H9 (cell line): Measurements from ENCODE around the gene ZBED1. TPM values are rescaled to one million over a fixed set of nuclear protein-coding genes. Genes with fewer than 3 reads are reported as not detected.

Source experiments
- DNase-seq: peaks from one replicate; pipeline ENCODE4 v3.0.0-alpha.2; 2017
- H2AFZ ChIP-seq: one replicate; pipeline ENCODE4 v1.6.1; 2013; ENCODE audit warnings: mild to moderate bottlenecking, low read length, control low read depth, moderate library complexity
- H2AK5ac ChIP-seq: 2 replicates; pipeline ENCODE4 v1.6.1; 2013; ENCODE audit warnings: low read length, control low read depth, mixed read lengths; ENCODE audit not compliant: insufficient read length
- H2BK120ac ChIP-seq: one replicate; pipeline ENCODE4 v1.6.1; 2013; ENCODE audit warnings: low read depth, mild to moderate bottlenecking, low read length, control low read depth, inconsistent platforms; ENCODE audit not compliant: poor library complexity, severe bottlenecking
- H2BK12ac ChIP-seq: 2 replicates; pipeline ENCODE4 v1.6.1; 2013; ENCODE audit warnings: low read length, control low read depth, mixed read lengths, low read depth; ENCODE audit not compliant: insufficient read length
- H2BK15ac ChIP-seq: 2 replicates; pipeline ENCODE4 v1.6.1; 2013; ENCODE audit warnings: low read depth, low read length, control low read depth
- H2BK20ac ChIP-seq: one replicate; pipeline ENCODE4 v1.6.1; 2013; ENCODE audit warnings: low read depth, mild to moderate bottlenecking, low read length, control low read depth, inconsistent platforms; ENCODE audit not compliant: poor library complexity, severe bottlenecking
- H2BK5ac ChIP-seq: 2 replicates; pipeline ENCODE4 v1.6.1; 2013; ENCODE audit warnings: low read length, control low read depth, mixed read lengths; ENCODE audit not compliant: insufficient read length
- H3K14ac ChIP-seq: 2 replicates; pipeline ENCODE4 v1.6.1; 2013; ENCODE audit warnings: low read length, control low read depth; ENCODE audit not compliant: insufficient read depth
- H3K18ac ChIP-seq: 2 replicates; pipeline ENCODE4 v1.6.1; 2013; ENCODE audit warnings: low read depth, mild to moderate bottlenecking, mixed read lengths, low read length, control low read depth; ENCODE audit not compliant: insufficient read length
- H3K23ac ChIP-seq: 2 replicates; pipeline ENCODE4 v1.6.1; 2013; ENCODE audit warnings: low read length, control low read depth, mixed read lengths, low read depth; ENCODE audit not compliant: insufficient read length
- H3K23me2 ChIP-seq: 2 replicates; pipeline ENCODE4 v1.6.1; 2013; ENCODE audit warnings: low read depth, mild to moderate bottlenecking, mixed read lengths, low read length, control low read depth; ENCODE audit not compliant: insufficient read length, poor library complexity, severe bottlenecking
- H3K27ac ChIP-seq: 2 replicates; pipeline ENCODE4 v1.5.1; 2013; ENCODE audit warnings: low read length, control low read depth, mixed read lengths, low read depth; ENCODE audit not compliant: insufficient read length
- H3K27me3 ChIP-seq: 2 replicates; pipeline ENCODE4 v1.6.1; 2013; ENCODE audit warnings: low read length, control low read depth, inconsistent platforms; ENCODE audit not compliant: insufficient read depth
- H3K4ac ChIP-seq: 2 replicates; pipeline ENCODE4 v1.6.1; 2013; ENCODE audit warnings: low read depth, mild to moderate bottlenecking, control low read depth, inconsistent platforms, low read length, moderate library complexity
- H3K4me1 ChIP-seq: 2 replicates; pipeline ENCODE4 v1.6.1; 2013; ENCODE audit warnings: low read length, control low read depth, inconsistent platforms; ENCODE audit not compliant: insufficient read depth
- H3K4me2 ChIP-seq: 2 replicates; pipeline ENCODE4 v1.6.1; 2013; ENCODE audit warnings: low read length, control low read depth, mixed read lengths; ENCODE audit not compliant: insufficient read length, insufficient read depth
- H3K56ac ChIP-seq: 2 replicates; pipeline ENCODE4 v1.6.1; 2013; ENCODE audit warnings: low read depth, mild to moderate bottlenecking, mixed read lengths, low read length, control low read depth; ENCODE audit not compliant: insufficient read length
- H3K79me1 ChIP-seq: 2 replicates; pipeline ENCODE4 v1.6.1; 2013; ENCODE audit warnings: low read depth, mild to moderate bottlenecking, moderate library complexity, low read length, control low read depth, inconsistent platforms; ENCODE audit not compliant: insufficient read depth, poor library complexity, severe bottlenecking
- H3K79me2 ChIP-seq: 2 replicates; pipeline ENCODE4 v1.6.1; 2013; ENCODE audit warnings: low read length, control low read depth, inconsistent platforms; ENCODE audit not compliant: insufficient read depth
- H3K9ac ChIP-seq: 2 replicates; pipeline ENCODE4 v1.6.1; 2013; ENCODE audit warnings: low read length, control low read depth, mixed read lengths; ENCODE audit not compliant: insufficient read length; ENCODE audit errors: extremely low read depth
- H3K9me3 ChIP-seq: one replicate; pipeline ENCODE4 v1.6.1; 2013; ENCODE audit warnings: low read depth, low read length, inconsistent platforms; ENCODE audit not compliant: control insufficient read depth
- H3T11ph ChIP-seq: one replicate; pipeline ENCODE4 v1.6.1; 2013; ENCODE audit warnings: mild to moderate bottlenecking, low read length, control low read depth, inconsistent platforms
- H4K20me1 ChIP-seq: one replicate; pipeline ENCODE4 v1.6.1; 2013; ENCODE audit not compliant: control insufficient read depth, insufficient read length, insufficient read depth
- H4K5ac ChIP-seq: 2 replicates; pipeline ENCODE4 v1.6.1; 2013; ENCODE audit warnings: low read depth, mild to moderate bottlenecking, mixed read lengths, low read length, control low read depth; ENCODE audit not compliant: insufficient read length
- H4K8ac ChIP-seq: replicated peaks from 2 replicates; pipeline ENCODE4 v1.6.1; 2013; ENCODE audit warnings: low read length, control low read depth, mixed read lengths, low read depth; ENCODE audit not compliant: insufficient read length
- H4K91ac ChIP-seq: 2 replicates; pipeline ENCODE4 v1.6.1; 2013; ENCODE audit warnings: low read depth, mild to moderate bottlenecking, moderate library complexity, mixed read lengths, low read length, control low read depth; ENCODE audit not compliant: insufficient read length
- H3K27ac Mint-ChIP-seq, 3 experiments: 2 replicates in 2 of 3; 3 replicates in 1 of 3; pipeline ENCODE4 v1.8.0; 2020 to 2021; ENCODE audit warnings: mixed read lengths in 3 of 3, mild to moderate bottlenecking in 1 of 3, moderate library complexity in 1 of 3
- H3K27me3 Mint-ChIP-seq: 2 replicates; pipeline ENCODE4 v1.8.0; 2021; ENCODE audit warnings: low read depth, mild to moderate bottlenecking, moderate library complexity, mixed read lengths
- H3K36me3 Mint-ChIP-seq, 3 experiments: 2 replicates in 2 of 3; 3 replicates in 1 of 3; pipeline ENCODE4 v1.8.0; 2020 to 2021; ENCODE audit warnings: low read depth in 3 of 3, mixed read lengths in 3 of 3; ENCODE audit not compliant: insufficient read depth in 1 of 3
- H3K4me1 Mint-ChIP-seq, 2 experiments: 2 replicates each; pipeline ENCODE4 v1.8.0; 2020; ENCODE audit warnings: mixed read lengths in 2 of 2
- H3K4me3 Mint-ChIP-seq, 2 experiments: 2 replicates in 1 of 2; 3 replicates in 1 of 2; pipeline ENCODE4 v1.8.0; 2020 to 2021; ENCODE audit warnings: mild to moderate bottlenecking in 2 of 2, mixed read lengths in 2 of 2, moderate library complexity in 1 of 2
- H3K9me3 Mint-ChIP-seq, 2 experiments: 2 replicates in 1 of 2; 3 replicates in 1 of 2; pipeline ENCODE4 v1.8.0; 2020; ENCODE audit warnings: mild to moderate bottlenecking in 2 of 2, mixed read lengths in 2 of 2, moderate library complexity in 1 of 2
- WGBS: extraction: QIAGEN DNeasy Blood & Tissue Kit; methylation state at CpG from one replicate; pipeline ENCODE4 v1.1.7; 2013; ENCODE audit warnings: missing lambda C conversion rate, low lambda C conversion rate, mixed read lengths; ENCODE audit not compliant: insufficient read length; ENCODE audit errors: extremely low coverage; 5-methylcytosine and 5-hydroxymethylcytosine counted together
- total RNA-seq: library from RNA; stranded (reverse); gene quantifications from 2 replicates; pipeline ENCODE4 v1.2.1, GENCODE V29; 2021
- TF ChIP-seq, protein P1 (sequence below): fragments of 200-600 bp; sonication (generic); conservative IDR thresholded peaks from 3 replicates; pipeline ENCODE4 v1.8.0; 2021; ENCODE audit warnings: antibody characterized with exemption, mild to moderate bottlenecking

The ZBED1 gene
- total RNA-seq, 1 experiment from 2014 or later = 61.1 TPM

DNA sequence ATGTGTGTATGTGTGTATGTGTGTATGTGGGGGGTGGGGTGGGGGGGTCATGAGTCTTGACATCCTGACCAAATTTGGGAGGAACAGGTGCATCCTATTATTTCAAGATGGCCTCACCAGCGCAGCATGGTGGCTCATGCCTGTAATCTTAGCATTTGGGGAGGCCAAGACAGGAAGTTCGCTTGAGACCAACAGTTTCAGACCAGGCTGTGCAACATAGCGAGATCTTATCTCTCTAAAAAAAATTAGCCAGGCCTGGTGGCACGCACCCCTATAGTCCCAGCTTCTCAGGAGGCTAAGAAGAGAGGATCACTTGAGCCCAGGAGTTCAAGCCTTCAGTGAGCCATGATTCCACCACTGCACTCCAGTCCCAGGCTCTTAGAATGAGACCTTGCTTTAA is 47.0 kb upstream of the ZBED1 start:
- Histone ChIP-seq H3T11ph (no peak overlapping the region), H3K14ac (no peak overlapping the region), H2AK5ac (no peak overlapping the region), H3K9ac (no peak overlapping the region), H2BK120ac (no peak overlapping the region), H3K56ac (no peak overlapping the region), H2BK20ac (no peak overlapping the region), H3K4me1 (peaks cover 11% of the 10 kb centered on the region), H2BK12ac (no peak overlapping the region), H3K4ac (no peak overlapping the region), H4K91ac (no peak overlapping the region), H2BK15ac (no peak overlapping the region), H3K79me2 (no peaks in the 10 kb centered on the region), H2BK5ac (no peak overlapping the region), H4K20me1 (no peaks in the 10 kb centered on the region), H4K5ac (no peak overlapping the region), H3K23ac (no peak overlapping the region), H3K18ac (no peak overlapping the region), H3K27ac (no peak overlapping the region), H3K27me3 (no peaks in the 10 kb centered on the region), H3K4me2 (no peak overlapping the region), H4K8ac (no peak overlapping the region), H3K9me3 (peaks cover 6% of the 10 kb centered on the region), H2AFZ (no peak overlapping the region), H3K79me1 (no peaks in the 10 kb centered on the region), H3K23me2 (no peaks in the 10 kb centered on the region)
- peaks cover 18 to 39% (median 21%) of the 10 kb centered on the region in 3 experiments for H3K36me3 Mint-ChIP-seq
- H3K4me3 Mint-ChIP-seq = no peak overlapping the region
- H3K27me3 Mint-ChIP-seq = peaks cover 6% of the 10 kb centered on the region
- H3K4me1 Mint-ChIP-seq = peaks cover 32 to 38% of the 10 kb centered on the region in 2 experiments
- no CpG with 5 or more reads among the region's 4 CpGs for WGBS
- H3K9me3 Mint-ChIP-seq = peaks cover 29 to 33% of the 10 kb centered on the region in 2 experiments
- DNase-seq = no peak
- TF ChIP-seq, protein P1, sequence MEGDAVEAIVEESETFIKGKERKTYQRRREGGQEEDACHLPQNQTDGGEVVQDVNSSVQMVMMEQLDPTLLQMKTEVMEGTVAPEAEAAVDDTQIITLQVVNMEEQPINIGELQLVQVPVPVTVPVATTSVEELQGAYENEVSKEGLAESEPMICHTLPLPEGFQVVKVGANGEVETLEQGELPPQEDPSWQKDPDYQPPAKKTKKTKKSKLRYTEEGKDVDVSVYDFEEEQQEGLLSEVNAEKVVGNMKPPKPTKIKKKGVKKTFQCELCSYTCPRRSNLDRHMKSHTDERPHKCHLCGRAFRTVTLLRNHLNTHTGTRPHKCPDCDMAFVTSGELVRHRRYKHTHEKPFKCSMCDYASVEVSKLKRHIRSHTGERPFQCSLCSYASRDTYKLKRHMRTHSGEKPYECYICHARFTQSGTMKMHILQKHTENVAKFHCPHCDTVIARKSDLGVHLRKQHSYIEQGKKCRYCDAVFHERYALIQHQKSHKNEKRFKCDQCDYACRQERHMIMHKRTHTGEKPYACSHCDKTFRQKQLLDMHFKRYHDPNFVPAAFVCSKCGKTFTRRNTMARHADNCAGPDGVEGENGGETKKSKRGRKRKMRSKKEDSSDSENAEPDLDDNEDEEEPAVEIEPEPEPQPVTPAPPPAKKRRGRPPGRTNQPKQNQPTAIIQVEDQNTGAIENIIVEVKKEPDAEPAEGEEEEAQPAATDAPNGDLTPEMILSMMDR = no peak
- H3K27ac Mint-ChIP-seq = no peak overlapping the region
